ENCODE measurements around the gene SLC17A1. TPM values are rescaled to one million over a fixed set of nuclear protein-coding genes. Genes with fewer than 3 reads are reported as not detected.

The SLC17A1 gene
- total and polyA plus RNA-seq, 12 donors: 0.06 to 1.0 (median 0.23) TPM; not detected in 7

DNA sequence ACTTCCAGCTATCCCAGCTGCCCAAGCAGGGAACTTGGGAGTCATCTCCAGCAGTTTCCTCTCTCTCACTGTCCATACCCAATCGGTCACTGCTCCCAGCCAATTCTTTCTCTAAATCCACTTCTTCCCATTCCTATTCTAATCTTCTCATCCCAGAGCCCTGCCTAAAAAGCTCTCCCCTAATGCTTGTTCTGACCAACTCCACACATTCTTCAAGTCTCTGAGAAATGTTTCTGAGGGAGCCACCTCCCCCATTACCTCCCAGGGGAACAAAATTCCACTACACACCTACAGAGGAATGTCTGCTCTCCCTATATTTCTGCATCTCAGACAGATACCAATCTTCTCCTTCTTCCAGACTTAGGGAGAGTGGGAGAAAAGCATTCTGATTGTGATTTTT lies 63.3 kb downstream of the SLC17A1 start:
- TF ChIP-seq POLR2A (IDR thresholded peaks at IDR 0.05): no peak
- TF ChIP-seq, protein P1, sequence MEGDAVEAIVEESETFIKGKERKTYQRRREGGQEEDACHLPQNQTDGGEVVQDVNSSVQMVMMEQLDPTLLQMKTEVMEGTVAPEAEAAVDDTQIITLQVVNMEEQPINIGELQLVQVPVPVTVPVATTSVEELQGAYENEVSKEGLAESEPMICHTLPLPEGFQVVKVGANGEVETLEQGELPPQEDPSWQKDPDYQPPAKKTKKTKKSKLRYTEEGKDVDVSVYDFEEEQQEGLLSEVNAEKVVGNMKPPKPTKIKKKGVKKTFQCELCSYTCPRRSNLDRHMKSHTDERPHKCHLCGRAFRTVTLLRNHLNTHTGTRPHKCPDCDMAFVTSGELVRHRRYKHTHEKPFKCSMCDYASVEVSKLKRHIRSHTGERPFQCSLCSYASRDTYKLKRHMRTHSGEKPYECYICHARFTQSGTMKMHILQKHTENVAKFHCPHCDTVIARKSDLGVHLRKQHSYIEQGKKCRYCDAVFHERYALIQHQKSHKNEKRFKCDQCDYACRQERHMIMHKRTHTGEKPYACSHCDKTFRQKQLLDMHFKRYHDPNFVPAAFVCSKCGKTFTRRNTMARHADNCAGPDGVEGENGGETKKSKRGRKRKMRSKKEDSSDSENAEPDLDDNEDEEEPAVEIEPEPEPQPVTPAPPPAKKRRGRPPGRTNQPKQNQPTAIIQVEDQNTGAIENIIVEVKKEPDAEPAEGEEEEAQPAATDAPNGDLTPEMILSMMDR (IDR thresholded peaks at IDR 0.05): no peak
- DNase-seq: no peak
- Histone ChIP-seq H3K4me3 (no peak overlapping the region), H3K36me3 (replicated peaks in 1 of 2) (no peaks in the 10 kb centered on the region), H3K9me3 (replicated peaks in 1 of 3) (no peaks in the 10 kb centered on the region), H3K4me1 (replicated peaks in 1 of 2) (no peaks in the 10 kb centered on the region), H3K27ac (no peak overlapping the region), H3K27me3 (no peaks in the 10 kb centered on the region)
- intact Hi-C loops (cut with DNase I): no loop called here
- WGBS, 4 donors: 80 to 92% (median 82%) methylated on average over 1 of the region's 1 CpG

DNA sequence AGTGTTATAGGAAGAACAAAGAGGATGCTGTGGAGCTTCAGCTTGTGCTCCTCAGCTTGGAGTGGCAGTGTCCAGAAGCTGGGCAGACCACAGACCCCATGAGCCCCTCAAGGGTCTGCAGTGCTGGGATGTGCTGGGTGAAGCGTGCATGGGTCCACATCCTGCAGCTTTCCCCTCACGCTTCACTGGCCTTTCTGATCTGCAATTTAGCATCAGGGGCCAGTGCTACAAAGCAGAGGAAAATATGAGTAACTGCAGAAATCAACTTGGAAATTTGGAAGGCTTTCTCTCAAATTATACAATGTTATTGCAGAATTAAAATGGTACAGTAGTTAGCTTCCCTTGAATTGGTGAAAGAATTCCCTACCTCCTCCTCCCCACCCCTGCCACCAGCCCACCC lies 67.2 kb downstream of the SLC17A1 start:
- no peak overlapping the region for H3K4me3 ChIP-seq
- no peaks in the 10 kb centered on the region for H3K36me3 ChIP-seq (replicated peaks in 1 of 2)
- no peaks in the 10 kb centered on the region for H3K4me1 ChIP-seq (replicated peaks in 1 of 2)
- no peaks in the 10 kb centered on the region for H3K27me3 ChIP-seq
- intact Hi-C loops (cut with DNase I): no loop called here
- 86 to 95% (median 88%) methylated on average over 2 of the region's 2 CpGs for WGBS, 4 donors
- no peak for DNase-seq
- H3K9me3 ChIP-seq (replicated peaks in 1 of 3): no peaks in the 10 kb centered on the region
- TF ChIP-seq POLR2A (IDR thresholded peaks at IDR 0.05): no peak
- TF ChIP-seq, protein P1 (IDR thresholded peaks at IDR 0.05): no peak
- H3K27ac ChIP-seq: no peak overlapping the region

DNA sequence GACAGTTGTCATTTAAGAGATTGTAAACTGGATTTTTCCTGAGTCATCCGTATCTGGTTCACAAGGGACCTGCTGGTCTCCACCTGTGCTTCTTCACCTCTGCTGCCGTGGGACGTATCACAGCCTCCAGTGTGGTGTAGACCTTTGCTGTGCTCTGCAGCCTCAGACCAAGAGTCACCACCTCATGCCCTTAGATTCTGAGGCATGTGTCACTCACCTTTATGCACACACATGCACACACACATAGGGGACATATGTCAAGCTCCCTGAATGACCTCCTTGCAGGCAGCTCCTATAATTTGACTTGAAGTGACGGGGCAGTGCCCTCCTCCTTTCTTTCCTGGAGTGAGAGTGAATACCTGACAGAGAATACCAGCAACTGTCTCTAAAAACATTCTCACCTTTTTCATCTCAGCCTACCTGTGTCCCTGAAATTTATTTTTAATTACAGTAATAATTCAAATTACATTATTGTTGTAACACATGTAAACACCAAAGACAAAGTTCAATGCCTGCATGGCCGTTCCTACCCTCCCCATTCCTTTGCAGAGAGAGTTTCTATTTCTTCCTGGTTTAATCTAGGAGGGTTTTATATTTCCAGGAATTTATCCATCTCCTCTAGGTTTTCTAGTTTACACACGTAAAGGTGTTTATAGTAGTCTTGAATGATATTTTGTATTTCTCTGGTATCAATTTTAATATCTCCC lies 73.8 kb downstream of the SLC17A1 start:
- Histone ChIP-seq H3K36me3 (replicated peaks in 1 of 2) (no peaks in the 10 kb centered on the region), H3K4me3 (no peak overlapping the region), H3K27me3 (no peaks in the 10 kb centered on the region), H3K4me1 (replicated peaks in 1 of 2) (no peaks in the 10 kb centered on the region), H3K9me3 (replicated peaks in 1 of 3) (no peaks in the 10 kb centered on the region), H3K27ac (no peak overlapping the region)
- WGBS, 4 donors: 72 to 81% (median 79%) methylated on average over 5 to 6 of the region's 6 CpGs
- intact Hi-C loops (cut with DNase I): no loop called here
- no peak for TF ChIP-seq POLR2A (IDR thresholded peaks at IDR 0.05)
- TF ChIP-seq, protein P1 (IDR thresholded peaks at IDR 0.05): no peak
- DNase-seq: no peak

DNA sequence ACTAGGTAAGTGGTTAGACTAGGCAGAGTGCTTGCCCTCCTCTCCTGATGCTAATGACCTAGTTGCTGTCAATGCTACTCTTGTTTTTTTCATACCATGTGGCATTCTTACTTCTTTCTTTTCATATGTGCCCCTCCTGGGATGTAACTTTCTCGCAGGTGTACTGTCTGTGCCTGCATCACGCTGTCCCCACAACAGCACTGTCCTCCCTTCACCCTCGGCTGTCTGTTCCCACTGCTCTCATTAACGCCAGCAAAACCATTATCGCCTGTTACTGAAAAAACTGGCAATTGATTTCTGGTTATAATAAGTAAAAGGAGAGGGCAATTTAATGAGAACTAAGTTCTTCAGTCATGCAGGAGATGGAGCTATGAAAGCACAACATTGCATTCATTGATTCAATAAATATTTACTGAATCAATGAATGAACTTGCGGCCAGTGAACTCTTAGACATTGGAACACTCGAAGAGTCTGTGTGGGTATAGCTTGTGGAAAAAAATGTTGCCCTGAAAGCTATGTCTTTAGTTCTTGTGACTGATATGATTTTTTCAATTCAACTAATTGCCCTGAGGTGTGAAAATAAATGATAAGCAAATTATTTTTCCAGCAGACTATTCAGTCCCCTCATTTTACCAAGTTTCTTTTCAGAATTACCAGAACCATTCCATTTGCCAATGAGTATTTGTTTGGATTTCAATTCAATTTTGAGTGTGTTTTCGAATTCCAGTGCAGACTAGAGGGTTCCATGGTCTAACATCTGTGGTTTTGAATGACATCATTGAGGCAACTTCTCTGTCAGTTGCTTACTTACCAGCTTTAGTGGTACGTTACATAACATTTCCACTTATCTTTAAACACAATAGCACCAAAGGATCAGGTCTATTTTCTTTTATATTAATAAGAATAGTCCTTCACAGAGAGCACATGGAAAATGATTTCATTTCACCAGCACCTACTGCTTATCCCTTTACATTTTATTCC lies 75.2 kb downstream of the SLC17A1 start:
- TF ChIP-seq, protein P1 (IDR thresholded peaks at IDR 0.05): no peak
- no peak for TF ChIP-seq POLR2A (IDR thresholded peaks at IDR 0.05)
- WGBS, 4 donors: 82 to 89% (median 88%) methylated on average over 9 of the region's 9 CpGs
- H3K27ac ChIP-seq: no peak overlapping the region
- no peaks in the 10 kb centered on the region for H3K9me3 ChIP-seq (replicated peaks in 1 of 3)
- H3K27me3 ChIP-seq: no peaks in the 10 kb centered on the region
- no peaks in the 10 kb centered on the region for H3K36me3 ChIP-seq (replicated peaks in 1 of 2)
- no peak for DNase-seq
- no peaks in the 10 kb centered on the region for H3K4me1 ChIP-seq (replicated peaks in 1 of 2)
- intact Hi-C loops (cut with DNase I): no loop called here
- H3K4me3 ChIP-seq: no peak overlapping the region

All from adrenal gland (tissue), 12 donors.